ENCODE measurements around the gene CD47. TPM values are rescaled to one million over a fixed set of nuclear protein-coding genes. Genes with fewer than 3 reads are reported as not detected.

Gene CD47
- total RNA-seq, 1 experiment from 2014 or later: 76.9 TPM

DNA sequence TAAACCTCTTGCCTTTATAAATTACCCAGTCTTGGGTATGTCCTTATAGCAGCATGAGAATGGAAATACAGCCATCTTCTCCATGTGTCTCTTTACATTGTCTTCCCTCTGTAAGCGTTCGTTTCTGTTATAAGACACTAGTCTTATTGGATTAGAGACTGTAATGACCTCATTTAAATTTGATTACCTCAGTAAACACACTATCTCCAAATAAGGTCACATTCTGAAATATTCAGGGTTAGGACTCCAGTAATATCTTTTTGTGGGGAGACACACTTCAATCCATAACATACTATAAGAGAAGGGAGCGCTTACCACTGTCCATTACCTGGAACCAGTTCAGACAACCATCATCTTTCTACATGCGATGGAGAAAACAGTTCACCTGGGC lies 34.3 kb upstream of the CD47 start:
- ChIA-PET CTCF (no interaction called here), POLR2A (ENCODE audit: unreplicated experiment) (no interaction called here)
- no peaks in the 10 kb centered on the region for H3K79me2 ChIP-seq (ENCODE audit: low read depth)
- H3K9me2 ChIP-seq (ENCODE audit: insufficient read depth): 0 out of 2 replicates have a peak, but pooled peaks cover 3% of the 10 kb centered on the region
- intact Hi-C loops (cut with micrococcal nuclease; ENCODE audit: unreplicated experiment): no loop called here
- no peaks in the 10 kb centered on the region for H3K36me3 ChIP-seq (ENCODE audit: low read depth)
- H4K20me1 ChIP-seq (ENCODE audit: insufficient read depth): no peaks in the 10 kb centered on the region
- no peak for TF ChIP-seq EZH2 (IDR thresholded peaks at IDR 0.05; ENCODE audit: low read depth)
- TF ChIP-seq, protein P1, sequence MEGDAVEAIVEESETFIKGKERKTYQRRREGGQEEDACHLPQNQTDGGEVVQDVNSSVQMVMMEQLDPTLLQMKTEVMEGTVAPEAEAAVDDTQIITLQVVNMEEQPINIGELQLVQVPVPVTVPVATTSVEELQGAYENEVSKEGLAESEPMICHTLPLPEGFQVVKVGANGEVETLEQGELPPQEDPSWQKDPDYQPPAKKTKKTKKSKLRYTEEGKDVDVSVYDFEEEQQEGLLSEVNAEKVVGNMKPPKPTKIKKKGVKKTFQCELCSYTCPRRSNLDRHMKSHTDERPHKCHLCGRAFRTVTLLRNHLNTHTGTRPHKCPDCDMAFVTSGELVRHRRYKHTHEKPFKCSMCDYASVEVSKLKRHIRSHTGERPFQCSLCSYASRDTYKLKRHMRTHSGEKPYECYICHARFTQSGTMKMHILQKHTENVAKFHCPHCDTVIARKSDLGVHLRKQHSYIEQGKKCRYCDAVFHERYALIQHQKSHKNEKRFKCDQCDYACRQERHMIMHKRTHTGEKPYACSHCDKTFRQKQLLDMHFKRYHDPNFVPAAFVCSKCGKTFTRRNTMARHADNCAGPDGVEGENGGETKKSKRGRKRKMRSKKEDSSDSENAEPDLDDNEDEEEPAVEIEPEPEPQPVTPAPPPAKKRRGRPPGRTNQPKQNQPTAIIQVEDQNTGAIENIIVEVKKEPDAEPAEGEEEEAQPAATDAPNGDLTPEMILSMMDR (conservative IDR thresholded peaks at IDR 0.05): no peak
- H3K9me3 ChIP-seq (ENCODE audit: insufficient read depth, low read depth): no peaks in the 10 kb centered on the region
- H2AFZ ChIP-seq: no peak overlapping the region
- no peaks in the 10 kb centered on the region for H3K27me3 ChIP-seq (ENCODE audit: insufficient read depth, low read depth)
- no peak for DNase-seq
- no peak overlapping the region for H3K4me3 ChIP-seq
- peaks cover 6% of the 10 kb centered on the region for H3F3A ChIP-seq (ENCODE audit: insufficient read depth, low read depth)
- no peak overlapping the region for H3K4me2 ChIP-seq
- no TSS peak for BruUV-seq (replicated peaks)
- H3K27ac ChIP-seq: no peak overlapping the region
- H3K4me1 ChIP-seq (replicated peaks; ENCODE audit: insufficient read depth): peaks cover 3% of the 10 kb centered on the region; the same call in 1 of the 2 replicates

DNA sequence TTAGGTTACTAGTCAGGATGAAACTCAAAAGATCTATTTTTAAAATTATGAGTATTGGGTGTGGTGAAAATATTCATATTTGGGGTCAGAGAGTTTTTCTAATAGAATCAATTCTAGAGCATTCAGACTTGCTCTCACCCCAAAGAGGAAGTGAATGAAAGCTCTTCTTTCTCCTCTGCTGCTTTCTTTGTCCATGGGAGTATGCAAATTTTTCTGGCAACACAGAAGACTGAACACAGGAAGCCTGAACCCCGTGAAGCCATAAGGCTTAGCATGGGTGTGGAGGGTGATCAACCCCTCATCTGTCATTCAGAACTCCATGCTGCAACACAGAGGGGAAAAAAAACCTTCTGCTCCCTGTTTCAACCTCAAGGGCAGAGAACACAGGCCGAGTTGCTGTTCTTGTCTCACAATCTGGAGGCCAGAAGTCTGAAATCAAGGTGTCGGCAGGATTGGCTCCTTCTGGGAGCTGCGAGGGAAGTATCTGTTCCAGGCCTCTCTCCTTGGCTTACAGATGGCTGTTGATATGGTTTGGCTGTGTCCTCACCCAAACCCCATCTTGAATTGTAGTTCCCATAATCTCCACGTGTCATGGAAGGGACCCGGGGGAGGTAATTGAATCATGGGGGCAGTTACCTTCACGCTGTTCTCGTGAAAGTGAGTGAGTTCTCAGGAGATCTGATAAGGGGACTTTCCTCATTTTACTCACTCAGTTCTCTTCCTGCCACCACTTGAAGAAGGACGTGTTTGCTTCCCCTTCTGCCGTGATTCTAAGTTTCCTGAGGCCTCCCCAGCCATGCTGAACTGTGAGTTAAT lies 33.7 kb upstream of the CD47 start:
- no TSS peak for BruUV-seq (replicated peaks)
- ChIA-PET CTCF (no interaction called here), POLR2A (ENCODE audit: unreplicated experiment) (no interaction called here)
- H3K27ac ChIP-seq: no peak overlapping the region
- no peak overlapping the region for H3K4me2 ChIP-seq
- H3K9me3 ChIP-seq (ENCODE audit: insufficient read depth, low read depth): no peaks in the 10 kb centered on the region
- H3K36me3 ChIP-seq (ENCODE audit: low read depth): no peaks in the 10 kb centered on the region
- H3K27me3 ChIP-seq (ENCODE audit: insufficient read depth, low read depth): no peaks in the 10 kb centered on the region
- intact Hi-C loops (cut with micrococcal nuclease; ENCODE audit: unreplicated experiment): no loop called here
- H4K20me1 ChIP-seq (ENCODE audit: insufficient read depth): no peaks in the 10 kb centered on the region
- no peak overlapping the region for H3K4me3 ChIP-seq
- no peak overlapping the region; the same call in 1 of the 2 replicates for H2AFZ ChIP-seq
- 0 out of 2 replicates have a peak, but pooled peaks cover 3% of the 10 kb centered on the region for H3K9me2 ChIP-seq (ENCODE audit: insufficient read depth)
- no peak for DNase-seq
- H3K79me2 ChIP-seq (ENCODE audit: low read depth): no peaks in the 10 kb centered on the region
- no peaks in the 10 kb centered on the region for H3K4me1 ChIP-seq (replicated peaks; ENCODE audit: insufficient read depth)
- peaks cover 3% of the 10 kb centered on the region; the same call in 1 of the 2 replicates for H3F3A ChIP-seq (ENCODE audit: insufficient read depth, low read depth)
- TF ChIP-seq EZH2 (IDR thresholded peaks at IDR 0.05; ENCODE audit: low read depth): no peak
- TF ChIP-seq, protein P1 (conservative IDR thresholded peaks at IDR 0.05): no peak

DNA sequence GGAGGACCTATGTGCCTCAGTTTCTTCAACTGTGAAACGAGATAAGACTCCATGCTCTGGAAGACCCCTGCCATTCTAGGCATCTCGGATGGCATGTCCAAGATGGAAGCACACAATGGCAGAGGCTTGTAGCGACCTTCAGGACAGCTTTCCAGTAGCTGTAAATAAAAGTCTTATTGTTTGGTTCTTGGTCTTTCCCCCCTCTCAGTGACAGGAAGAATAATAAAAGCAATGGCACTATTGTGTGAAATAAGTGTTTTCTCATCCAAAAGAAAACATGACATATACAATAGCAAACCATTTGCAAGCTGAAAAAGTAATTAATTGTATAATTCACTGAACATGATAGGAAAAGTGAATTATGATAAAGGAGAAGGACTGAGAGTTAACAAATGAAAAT lies 32.5 kb upstream of the CD47 start:
- Histone ChIP-seq H3K9me2 (ENCODE audit: insufficient read depth) (0 out of 2 replicates have a peak, but pooled peaks cover 3% of the 10 kb centered on the region), H3K4me1 (replicated peaks; ENCODE audit: insufficient read depth) (no peaks in the 10 kb centered on the region), H3F3A (ENCODE audit: insufficient read depth, low read depth) (0 out of 2 replicates have a peak, but pooled peaks cover 3% of the 10 kb centered on the region), H3K27me3 (ENCODE audit: insufficient read depth, low read depth) (no peaks in the 10 kb centered on the region), H3K4me2 (no peak overlapping the region), H3K36me3 (ENCODE audit: low read depth) (no peaks in the 10 kb centered on the region), H4K20me1 (ENCODE audit: insufficient read depth) (no peaks in the 10 kb centered on the region), H3K79me2 (ENCODE audit: low read depth) (no peaks in the 10 kb centered on the region), H2AFZ (no peak overlapping the region), H3K4me3 (no peak overlapping the region), H3K27ac (no peak overlapping the region), H3K9me3 (ENCODE audit: insufficient read depth, low read depth) (no peaks in the 10 kb centered on the region)
- BruUV-seq (replicated peaks): no TSS peak
- POLR2A ChIA-PET (ENCODE audit: unreplicated experiment): no interaction called here
- TF ChIP-seq, protein P1 (conservative IDR thresholded peaks at IDR 0.05): no peak
- no peak for TF ChIP-seq EZH2 (IDR thresholded peaks at IDR 0.05; ENCODE audit: low read depth)
- intact Hi-C loops (cut with micrococcal nuclease; ENCODE audit: unreplicated experiment): no loop called here
- DNase-seq: no peak
- CTCF ChIA-PET: no interaction called here
